GM21529 (cell line): ENCODE measurements around the gene OMD.
"Not testable (repeated sequence)": the region's sequence is repeated elsewhere in the genome, so short reads cannot be mapped to it uniquely, and the experiment has no call there.

Experiments
- ATAC-seq: cut with Tn5 transposase; IDR thresholded peaks from one replicate; pipeline ENCODE4 v1.9.1; 2021; ENCODE audit not compliant: unreplicated experiment

The OMD gene

GRCh38 chr9:92414566-92414965 lies 9.7 kb downstream of the OMD start:
- no peak for ATAC-seq

DNA sequence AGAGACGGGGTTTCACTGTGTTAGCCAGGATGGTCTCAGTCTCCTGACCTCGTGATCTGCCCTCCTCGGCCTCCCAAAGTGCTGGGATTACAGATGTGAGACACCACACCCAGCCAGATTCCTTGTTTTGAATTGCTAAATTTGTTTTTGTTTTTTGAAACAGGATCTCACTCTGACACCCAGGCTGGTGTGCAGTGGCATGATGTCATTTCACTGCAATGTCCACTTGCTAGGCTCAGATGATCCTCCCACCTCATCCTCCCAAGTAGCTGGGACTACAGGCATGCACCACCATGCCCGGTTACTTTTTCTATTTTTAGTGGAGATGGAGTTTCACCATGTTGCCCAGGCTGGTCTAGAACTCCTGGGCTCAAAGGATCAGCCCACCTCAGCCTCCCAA lies 13.1 kb downstream of the OMD start:
- not testable (repeated sequence) for ATAC-seq

- ATAC-seq: no peak
These were observed 15.4 kb downstream of the OMD start for GRCh38 chr9:92408747-92409478.

- no peak for ATAC-seq
These were observed 16.5 kb downstream of the OMD start for GRCh38 chr9:92407818-92408217.

GRCh38 chr9:92406477-92406876 lies 17.8 kb downstream of the OMD start:
- peak; percentile 83 for ATAC-seq

DNA sequence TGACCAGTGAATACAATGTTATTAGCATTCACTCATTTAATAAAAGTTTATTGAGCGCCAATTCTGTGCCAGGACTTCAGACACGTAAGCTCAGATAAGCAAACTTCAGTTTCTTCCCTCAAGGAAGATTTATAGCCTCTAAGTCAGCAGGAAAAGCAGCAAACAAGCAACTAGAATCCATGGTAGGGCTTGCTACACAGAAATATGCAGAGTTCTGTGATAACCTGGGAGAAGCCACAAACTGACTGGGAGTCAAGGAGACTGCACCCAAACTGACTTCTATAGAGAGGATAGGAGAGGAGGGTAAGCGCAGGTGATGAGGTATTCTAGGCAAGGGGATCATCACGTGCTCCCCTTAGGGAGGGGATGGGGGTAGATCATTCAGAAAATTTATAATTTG lies 18.5 kb downstream of the OMD start:
- no peak for ATAC-seq

GRCh38 chr9:92404042-92404836 lies 20.0 kb downstream of the OMD start, which contains the start of gene OGN:
TSS of gene OGN (minus strand) at chr9:92404578. CDS start at chr9:92403407, 1,171 bp downstream.
- ATAC-seq: no peak

- ATAC-seq: no peak
These were observed 21.2 kb downstream of the OMD start for GRCh38 chr9:92402826-92403745.

DNA sequence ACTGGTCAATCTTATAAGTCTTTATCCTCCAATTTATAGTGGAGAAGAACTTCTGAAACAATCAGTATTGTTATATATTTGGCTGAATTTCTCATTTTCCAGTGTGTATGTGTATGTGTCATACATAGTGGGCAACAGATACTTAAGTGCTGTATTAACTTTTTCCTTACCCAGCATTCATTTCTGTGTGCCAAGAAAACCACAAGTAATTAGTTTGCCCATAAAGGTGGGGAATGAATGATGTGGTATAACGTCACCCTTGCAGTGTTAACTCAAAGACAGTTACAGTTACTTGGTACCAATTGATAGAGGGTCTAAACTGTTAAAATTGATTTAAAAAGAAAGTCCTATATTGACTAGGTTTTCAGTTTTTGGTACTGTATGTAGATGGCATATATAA lies 21.9 kb downstream of the OMD start:
- no peak for ATAC-seq

GRCh38 chr9:92397853-92398252 lies 26.4 kb downstream of the OMD start:
- ATAC-seq: no peak

DNA sequence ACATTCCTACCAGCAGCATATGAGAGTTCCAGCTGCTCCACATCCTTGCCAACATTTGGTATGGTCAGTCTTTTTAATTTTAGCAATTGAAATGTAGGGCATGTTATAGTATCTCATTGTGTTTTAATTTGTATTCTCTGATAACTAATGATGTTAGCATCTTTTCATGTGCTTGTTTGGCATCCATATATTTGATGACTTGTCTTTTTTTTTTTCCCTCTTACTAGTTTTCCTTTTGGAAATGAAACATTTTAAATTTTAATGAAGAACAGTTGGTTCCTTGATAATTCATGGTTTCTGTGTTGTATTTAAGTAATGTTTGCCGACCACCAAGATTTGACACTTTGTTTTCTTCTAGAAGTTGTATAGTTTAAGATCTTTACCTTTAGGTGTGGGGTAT lies 28.7 kb downstream of the OMD start:
- no peak for ATAC-seq

DNA sequence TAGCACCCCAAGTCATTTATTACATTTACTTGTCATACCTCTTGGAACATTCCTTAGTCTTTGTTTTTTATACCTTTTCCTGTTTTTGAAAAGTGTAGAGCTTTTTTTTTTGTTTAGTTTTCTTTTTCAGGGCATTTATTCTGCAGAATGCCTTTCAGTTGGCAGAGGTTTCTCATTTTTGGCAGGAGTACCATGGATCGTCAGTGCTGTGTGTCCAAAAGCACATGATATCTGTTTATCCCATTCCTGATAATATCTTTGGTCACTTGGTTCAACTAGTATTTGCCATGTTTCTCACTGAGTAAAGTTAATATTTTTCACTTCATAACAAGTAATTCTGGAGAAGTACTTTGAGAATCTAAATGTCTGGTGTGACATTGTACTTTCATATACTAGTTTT lies 30.6 kb downstream of the OMD start:
- no peak for ATAC-seq

DNA sequence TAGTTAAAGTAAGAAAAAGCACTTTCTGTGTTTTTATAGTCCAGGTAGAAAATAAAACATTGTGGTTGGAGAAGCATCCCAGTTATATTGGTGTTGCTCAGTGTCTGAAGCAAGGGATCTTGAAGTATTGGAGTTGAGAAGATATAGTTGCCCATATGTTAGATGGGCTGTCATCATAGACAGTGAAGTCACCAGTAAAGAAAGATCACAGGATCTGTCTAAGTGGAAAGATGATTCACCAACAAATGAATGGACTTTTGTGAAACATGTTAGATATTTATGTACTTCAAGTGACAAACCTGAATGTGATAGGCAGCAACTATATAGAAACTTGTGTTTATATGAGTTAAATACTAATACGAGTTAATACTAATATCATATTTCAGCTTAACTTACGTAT lies 31.6 kb downstream of the OMD start:
- no peak for ATAC-seq

- ATAC-seq: no peak
These were observed 38.3 kb downstream of the OMD start for GRCh38 chr9:92385953-92386352.

DNA sequence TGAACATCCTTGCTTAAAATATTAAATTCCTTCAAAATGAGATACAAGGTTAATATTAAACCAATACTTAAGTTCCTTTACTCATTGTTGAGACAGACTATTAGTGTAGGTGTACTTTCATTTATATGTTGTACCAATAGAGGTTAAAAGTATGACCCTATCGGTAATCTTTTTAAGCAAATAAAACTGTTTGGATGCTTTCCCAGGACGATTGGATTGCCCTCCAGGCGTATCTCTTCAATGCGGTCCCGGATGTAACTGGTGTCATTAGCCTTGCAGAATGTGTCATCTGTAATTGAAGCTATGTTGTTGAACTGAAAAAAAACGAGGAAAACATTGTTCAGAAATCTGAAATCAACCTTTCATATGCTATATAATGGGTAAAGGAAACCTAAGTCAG lies 38.8 kb downstream of the OMD start:
- no peak for ATAC-seq

- ATAC-seq: no peak
These were observed 39.3 kb downstream of the OMD start for GRCh38 chr9:92385001-92385400.

- ATAC-seq: no peak
These were observed 39.9 kb downstream of the OMD start for GRCh38 chr9:92384375-92384774.

- no peak for ATAC-seq
These were observed 42.5 kb downstream of the OMD start for GRCh38 chr9:92381775-92382174.

DNA sequence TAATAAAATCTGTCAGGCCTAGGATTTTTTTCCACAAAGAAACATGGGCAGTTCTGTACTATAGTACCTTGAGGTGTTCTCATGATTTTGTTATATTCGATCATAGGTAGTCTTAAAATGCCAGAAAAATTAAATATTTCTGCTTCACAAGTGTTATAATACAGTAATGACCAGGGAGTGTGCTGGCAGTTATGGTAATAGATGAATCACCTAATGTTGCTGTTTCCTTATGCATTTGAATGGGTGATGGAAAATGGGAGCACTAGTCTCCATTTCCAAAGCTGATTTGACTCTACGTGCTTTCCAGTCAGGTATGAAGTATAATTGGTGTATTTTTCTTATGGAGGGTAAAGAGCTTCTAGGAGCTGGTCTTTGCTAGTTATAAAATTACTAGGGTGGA lies 43.7 kb downstream of the OMD start:
- ATAC-seq: no peak

- ATAC-seq: no peak
These were observed 45.3 kb downstream of the OMD start for GRCh38 chr9:92378865-92379560.

DNA sequence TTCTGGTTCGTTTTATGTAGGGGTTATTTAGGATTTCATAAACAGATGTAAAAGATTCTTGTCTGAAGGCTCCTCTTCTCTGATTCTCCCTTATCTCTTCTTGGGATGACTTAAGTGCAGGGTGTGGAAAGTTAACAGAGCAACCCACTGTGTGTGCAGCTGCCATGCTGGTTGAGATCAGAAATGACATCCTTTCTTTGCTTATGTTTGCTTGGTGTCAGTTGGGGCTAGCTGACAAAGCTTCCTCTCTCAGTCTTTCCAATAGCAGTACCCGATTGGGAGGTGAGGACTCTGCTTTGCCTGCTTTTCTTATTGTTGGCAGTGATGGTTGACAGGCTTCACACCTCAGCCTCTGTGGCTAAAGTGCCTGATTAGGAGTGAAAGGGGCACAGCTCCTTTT lies 46.4 kb downstream of the OMD start:
- ATAC-seq: no peak
